ENCODE results near the gene VPS39.

GRCh38 chr15:42119446-42119760 lies 88.7 kb downstream of the VPS39 start:
- TF ChIP-seq CTCF (IDR thresholded peaks at IDR 0.05) (no peak), EHMT2 (IDR thresholded peaks at IDR 0.05; ENCODE audit: low read depth) (no peak), ZC3H11A (IDR thresholded peaks at IDR 0.05) (no peak), FOSL2 (IDR thresholded peaks at IDR 0.05) (no peak), FOSL2 (CRISPR knock-in tag; IDR thresholded peaks at IDR 0.05) (no peak), KDM1A (IDR thresholded peaks at IDR 0.05; ENCODE audit: low read depth) (no peak), GATA3 (IDR thresholded peaks at IDR 0.05; ENCODE audit: borderline replicate concordance) (no peak), MAX (IDR thresholded peaks at IDR 0.05) (no peak), HOXA7 (CRISPR knock-in tag; IDR thresholded peaks at IDR 0.05) (no peak), POLR2A (IDR thresholded peaks at IDR 0.05; ENCODE audit: low read length) (no peak), ZSCAN20 (CRISPR knock-in tag; IDR thresholded peaks at IDR 0.05) (no peak), RFX5 (IDR thresholded peaks at IDR 0.05) (no peak), EP300 (IDR thresholded peaks at IDR 0.05) (no peak)
